Gastroesophageal sphincter (tissue), 3 donors: Measurements from ENCODE around the gene GRK5.

Experiments
- CTCF ChIP-seq, 4 experiments: fragments of 200-600 bp in 2 of 4; fragments of 450-650 bp in 2 of 4; sonication (generic) in 1 of 4; IDR thresholded peaks; one replicate each; pipeline ENCODE4 v1.5.1; 2017 to 2019; ENCODE audit warnings: antibody characterized with exemption in 4 of 4, mild to moderate bottlenecking in 2 of 4, moderate library complexity in 2 of 4
- EP300 ChIP-seq: sonication (generic); formaldehyde crosslinking; IDR thresholded peaks from one replicate; pipeline ENCODE4 v1.6.1; 2017; ENCODE audit warnings: antibody characterized with exemption, mild to moderate bottlenecking
- POLR2A ChIP-seq, 2 donors: fragments of 450-650 bp; IDR thresholded peaks; one replicate each; pipeline ENCODE4 v1.6.1; 2017; ENCODE audit warnings: antibody characterized with exemption in 2 of 2, mild to moderate bottlenecking in 2 of 2, moderate library complexity in 1 of 2

GRCh38 chr10:119422682-119423509 lies 215.5 kb downstream of the GRK5 start:
- TF ChIP-seq EP300 (no peak), CTCF (IDR thresholded peaks at IDR 0.05) (no peak), POLR2A (IDR thresholded peaks at IDR 0.05) (no peak)
